ENCODE measurements around the gene RAB3D. TPM values are rescaled to one million over a fixed set of nuclear protein-coding genes. Genes with fewer than 3 reads are reported as not detected.

RAB3D gene
- total and polyA plus RNA-seq, 7 experiments from 2014 or later: 1.4 to 38.2 (median 8.0) TPM

- peaks cover 12 to 72% (median 26%) of the 10 kb centered on the region in 5 donors for H3K27me3 Mint-ChIP-seq
- intact Hi-C loops (cut with micrococcal nuclease): no loop called here
- ChIA-PET POLR2A (no interaction called here), CTCF (no interaction called here)
- ATAC-seq: no peak
- Histone ChIP-seq H3K27ac (ENCODE audit: low read depth, low read length) (no peak overlapping the region), H3K4me1 (ENCODE audit: control insufficient read depth in 2 of 2, insufficient read depth in 2 of 2, low read length in 2 of 2) (peaks cover 0 to under 1% of the 10 kb centered on the region in 2 donors), H3K27me3 (ENCODE audit: control insufficient read depth in 2 of 2, insufficient read depth in 2 of 2, low read length in 2 of 2) (peaks cover 0 to 3% of the 10 kb centered on the region in 2 donors), H3K9me3 (ENCODE audit: control insufficient read depth in 2 of 3, low read length in 3 of 3) (no peaks in the 10 kb centered on the region), H3K4me3 (ENCODE audit: low read length) (no peak overlapping the region), H3K36me3 (ENCODE audit: control insufficient read depth in 2 of 3, insufficient read depth in 3 of 3, low read length in 3 of 3) (no peaks in the 10 kb centered on the region)
- H3K36me3 Mint-ChIP-seq: no peaks in the 10 kb centered on the region
- peaks cover under 1 to 4% (median 1%) of the 10 kb centered on the region in 7 donors for H3K4me1 Mint-ChIP-seq
- H3K9me3 Mint-ChIP-seq: no peaks in the 10 kb centered on the region
- no peak overlapping the region for H3K4me3 Mint-ChIP-seq
- DNase-seq: no peak
- no peak overlapping the region for H3K27ac Mint-ChIP-seq
Observed at GRCh38 chr19:11288349-11288748, 51.1 kb downstream of the RAB3D start.

- H3K4me1 ChIP-seq (ENCODE audit: control insufficient read depth in 2 of 2, insufficient read depth in 2 of 2, low read length in 2 of 2): no peaks in the 10 kb centered on the region
- CTCF ChIA-PET: no interaction called here
- H3K4me1 Mint-ChIP-seq: peaks cover 0 to 4% (median 1%) of the 10 kb centered on the region in 7 donors
- no peak overlapping the region for H3K27ac Mint-ChIP-seq
- POLR2A ChIA-PET: no interaction called here
- H3K27me3 Mint-ChIP-seq: peaks cover 10 to 81% (median 27%) of the 10 kb centered on the region in 5 donors
- DNase-seq (no peak), ATAC-seq (no peak)
- H3K36me3 Mint-ChIP-seq: no peaks in the 10 kb centered on the region
- H3K9me3 Mint-ChIP-seq: peaks cover 0 to 5% (median 0%) of the 10 kb centered on the region in 11 donors
- H3K27ac ChIP-seq (ENCODE audit: low read depth, low read length): no peak overlapping the region
- H3K4me3 Mint-ChIP-seq: no peak overlapping the region
- H3K36me3 ChIP-seq (ENCODE audit: control insufficient read depth in 2 of 3, insufficient read depth in 3 of 3, low read length in 3 of 3): no peaks in the 10 kb centered on the region
- H3K9me3 ChIP-seq (ENCODE audit: control insufficient read depth in 2 of 3, low read length in 3 of 3): no peaks in the 10 kb centered on the region
- intact Hi-C loops (cut with micrococcal nuclease): no loop called here
- no peak overlapping the region for H3K4me3 ChIP-seq (ENCODE audit: low read length)
- H3K27me3 ChIP-seq (ENCODE audit: control insufficient read depth in 2 of 2, insufficient read depth in 2 of 2, low read length in 2 of 2): peaks cover 0 to 3% of the 10 kb centered on the region in 2 donors
Observed at GRCh38 chr19:11286312-11286974, 53.0 kb downstream of the RAB3D start.

- Histone ChIP-seq H3K27me3 (ENCODE audit: control insufficient read depth in 2 of 2, insufficient read depth in 2 of 2, low read length in 2 of 2) (peaks cover 0 to 3% of the 10 kb centered on the region in 2 donors), H3K4me1 (ENCODE audit: control insufficient read depth in 2 of 2, insufficient read depth in 2 of 2, low read length in 2 of 2) (peaks cover 5 to 12% of the 10 kb centered on the region in 2 donors), H3K9me3 (ENCODE audit: control insufficient read depth in 2 of 3, low read length in 3 of 3) (peaks cover 0 to 5% (median 0%) of the 10 kb centered on the region in 3 experiments), H3K27ac (ENCODE audit: low read depth, low read length) (no peak overlapping the region), H3K36me3 (ENCODE audit: control insufficient read depth in 2 of 3, insufficient read depth in 3 of 3, low read length in 3 of 3) (no peaks in the 10 kb centered on the region), H3K4me3 (ENCODE audit: low read length) (no peak overlapping the region)
- intact Hi-C loops (cut with micrococcal nuclease): no loop called here
- Mint-ChIP-seq H3K36me3 (no peaks in the 10 kb centered on the region), H3K4me1 (peaks cover 3 to 18% (median 10%) of the 10 kb centered on the region in 7 donors), H3K27me3 (peaks cover 11 to 75% (median 28%) of the 10 kb centered on the region in 5 donors), H3K27ac (no peak overlapping the region), H3K4me3 (no peak overlapping the region), H3K9me3 (peaks cover 0 to 17% (median 3%) of the 10 kb centered on the region in 11 donors)
- ChIA-PET POLR2A (no interaction called here), CTCF (interaction anchor here (0.7 to 1.3 kb wide), 3 partner anchors 26 to 198 kb away, joined by 3 to 5 read pairs (median 3); no protein-coding TSS in a partner anchor)
- DNase-seq: no peak
- no peak for ATAC-seq
Observed at GRCh38 chr19:11284515-11284914, 54.9 kb downstream of the RAB3D start.

- Mint-ChIP-seq H3K27me3 (peaks cover 13 to 73% (median 31%) of the 10 kb centered on the region in 5 donors), H3K9me3 (peaks cover 0 to 38% (median 10%) of the 10 kb centered on the region in 11 donors), H3K4me3 (no peak overlapping the region), H3K36me3 (peaks cover 0 to 2% (median 0%) of the 10 kb centered on the region in 5 donors), H3K4me1 (peaks cover 6 to 22% (median 13%) of the 10 kb centered on the region in 7 donors), H3K27ac (peak overlapping the region in 1 of 9 donors; percentile 33)
- ATAC-seq (no peak), DNase-seq (no peak)
- Histone ChIP-seq H3K27me3 (ENCODE audit: control insufficient read depth in 2 of 2, insufficient read depth in 2 of 2, low read length in 2 of 2) (peaks cover 0 to 3% of the 10 kb centered on the region in 2 donors), H3K27ac (ENCODE audit: low read depth, low read length) (no peak overlapping the region), H3K36me3 (ENCODE audit: control insufficient read depth in 2 of 3, insufficient read depth in 3 of 3, low read length in 3 of 3) (no peaks in the 10 kb centered on the region), H3K4me3 (ENCODE audit: low read length) (no peak overlapping the region), H3K9me3 (ENCODE audit: control insufficient read depth in 2 of 3, low read length in 3 of 3) (peaks cover 0 to 24% (median 0%) of the 10 kb centered on the region in 3 experiments), H3K4me1 (ENCODE audit: control insufficient read depth in 2 of 2, insufficient read depth in 2 of 2, low read length in 2 of 2) (peaks cover 10 to 18% of the 10 kb centered on the region in 2 donors)
- ChIA-PET CTCF (no interaction called here), POLR2A (no interaction called here)
- intact Hi-C loops (cut with micrococcal nuclease): no loop called here
Observed at GRCh38 chr19:11281356-11282049, 58.0 kb downstream of the RAB3D start.

- H3K9me3 Mint-ChIP-seq: peaks cover 0 to 38% (median 10%) of the 10 kb centered on the region in 11 donors
- peak overlapping the region in 6 of 9 donors; percentile 48 to 69 (median 62) for H3K27ac Mint-ChIP-seq
- H3K4me1 ChIP-seq (ENCODE audit: control insufficient read depth in 2 of 2, insufficient read depth in 2 of 2, low read length in 2 of 2): peaks cover 10 to 18% of the 10 kb centered on the region in 2 donors
- intact Hi-C loops (cut with micrococcal nuclease): no loop called here
- DNase-seq (peak in 8 of 9 donors; percentile 45 to 78 (median 67)), ATAC-seq (peak; percentile 92)
- peaks cover 6 to 22% (median 13%) of the 10 kb centered on the region in 7 donors for H3K4me1 Mint-ChIP-seq
- ChIA-PET CTCF (interaction anchor here (0.6 to 0.8 kb wide), 3 partner anchors 203 to 979 kb away, joined by 3 to 5 read pairs (median 4); no protein-coding TSS in a partner anchor), POLR2A (no interaction called here)
- H3K4me3 ChIP-seq (ENCODE audit: low read length): peak overlapping the region; percentile 1
- H3K27ac ChIP-seq (ENCODE audit: low read depth, low read length): no peak overlapping the region
- H3K4me3 Mint-ChIP-seq: peak overlapping the region; percentile 12 to 76 (median 46)
- H3K36me3 ChIP-seq (ENCODE audit: control insufficient read depth in 2 of 3, insufficient read depth in 3 of 3, low read length in 3 of 3): no peaks in the 10 kb centered on the region
- peaks cover 20 to 73% (median 36%) of the 10 kb centered on the region in 5 donors for H3K27me3 Mint-ChIP-seq
- H3K27me3 ChIP-seq (ENCODE audit: control insufficient read depth in 2 of 2, insufficient read depth in 2 of 2, low read length in 2 of 2): peaks cover 0 to 3% of the 10 kb centered on the region in 2 donors
- H3K36me3 Mint-ChIP-seq: peaks cover 0 to 3% (median 0%) of the 10 kb centered on the region in 5 donors
- peaks cover 0 to 24% (median 0%) of the 10 kb centered on the region in 3 experiments for H3K9me3 ChIP-seq (ENCODE audit: control insufficient read depth in 2 of 3, low read length in 3 of 3)
Observed at GRCh38 chr19:11279505-11280236, 59.8 kb downstream of the RAB3D start.

- POLR2A ChIA-PET: interaction anchor here (0.6 kb wide), 1 partner anchor 155 kb away, joined by 3 read pairs; no protein-coding TSS in a partner anchor
- Mint-ChIP-seq H3K4me1 (peaks cover 6 to 22% (median 13%) of the 10 kb centered on the region in 7 donors), H3K27ac (no peak overlapping the region), H3K27me3 (peaks cover 26 to 73% (median 29%) of the 10 kb centered on the region in 5 donors), H3K36me3 (peaks cover 0 to 3% (median 0%) of the 10 kb centered on the region in 5 donors), H3K9me3 (peaks cover 0 to 38% (median 10%) of the 10 kb centered on the region in 11 donors), H3K4me3 (no peak overlapping the region)
- CTCF ChIA-PET: no interaction called here
- no peak overlapping the region for H3K4me3 ChIP-seq (ENCODE audit: low read length)
- no peak overlapping the region for H3K27ac ChIP-seq (ENCODE audit: low read depth, low read length)
- no peaks in the 10 kb centered on the region for H3K36me3 ChIP-seq (ENCODE audit: control insufficient read depth in 2 of 3, insufficient read depth in 3 of 3, low read length in 3 of 3)
- H3K9me3 ChIP-seq (ENCODE audit: control insufficient read depth in 2 of 3, low read length in 3 of 3): peaks cover 0 to 24% (median 0%) of the 10 kb centered on the region in 3 experiments
- DNase-seq (no peak), ATAC-seq (no peak)
- intact Hi-C loops (cut with micrococcal nuclease): no loop called here
- H3K4me1 ChIP-seq (ENCODE audit: control insufficient read depth in 2 of 2, insufficient read depth in 2 of 2, low read length in 2 of 2): peaks cover 10 to 18% of the 10 kb centered on the region in 2 donors
- no peaks in the 10 kb centered on the region for H3K27me3 ChIP-seq (ENCODE audit: control insufficient read depth in 2 of 2, insufficient read depth in 2 of 2, low read length in 2 of 2)
Observed at GRCh38 chr19:11278670-11279069, 60.8 kb downstream of the RAB3D start.

Measured in naive thymus-derived CD4-positive, alpha-beta T cell (primary cell).